Endodermal cell (in vitro differentiated cells): ENCODE measurements around the gene MTMR3. TPM values are rescaled to one million over a fixed set of nuclear protein-coding genes. Genes with fewer than 3 reads are reported as not detected.
A peak's percentile ranks its signal among the peaks of the same experiment; 100 is the strongest.

Experiments
- DNase-seq: peaks from one replicate; pipeline ENCODE4 v3.0.0-alpha.2; 2017
- H3K27ac ChIP-seq: 2 replicates; pipeline ENCODE4 v1.5.1; 2013; ENCODE audit warnings: mild to moderate bottlenecking, low read depth, low read length, moderate library complexity
- H3K27me3 ChIP-seq: 2 replicates; pipeline ENCODE4 v1.6.1; 2013; ENCODE audit warnings: mild to moderate bottlenecking, low read length, moderate library complexity; ENCODE audit not compliant: insufficient read depth, control insufficient read depth, poor library complexity, severe bottlenecking
- H3K36me3 ChIP-seq: 2 replicates; pipeline ENCODE4 v1.7.0; 2013; ENCODE audit warnings: mild to moderate bottlenecking, low read length, moderate library complexity; ENCODE audit not compliant: control insufficient read depth, insufficient read depth
- H3K4me1 ChIP-seq: one replicate; pipeline ENCODE4 v1.7.0; 2013; ENCODE audit warnings: low read length; ENCODE audit not compliant: control insufficient read depth, insufficient read depth
- H3K4me3 ChIP-seq: 2 replicates; pipeline ENCODE4 v1.5.1; 2013; ENCODE audit warnings: mild to moderate bottlenecking, low read length, moderate library complexity
- H3K9ac ChIP-seq: 2 replicates; pipeline ENCODE4 v1.6.1; 2013; ENCODE audit warnings: mild to moderate bottlenecking, low read length, moderate library complexity; ENCODE audit not compliant: poor library complexity, severe bottlenecking; ENCODE audit errors: extremely low read depth
- H3K9me3 ChIP-seq: 2 replicates; pipeline ENCODE4 v1.6.1; 2013; ENCODE audit warnings: mild to moderate bottlenecking, low read length, moderate library complexity; ENCODE audit not compliant: control insufficient read depth
- H3K27ac Mint-ChIP-seq: 2 replicates; pipeline ENCODE4 v1.8.0; 2020; ENCODE audit warnings: mixed read lengths
- H3K27me3 Mint-ChIP-seq: 2 replicates; pipeline ENCODE4 v1.8.0; 2021; ENCODE audit warnings: mild to moderate bottlenecking, mixed read lengths; ENCODE audit not compliant: insufficient read depth
- H3K36me3 Mint-ChIP-seq: 2 replicates; pipeline ENCODE4 v1.8.0; 2020; ENCODE audit warnings: low read depth, mixed read lengths
- H3K4me1 Mint-ChIP-seq: 2 replicates; pipeline ENCODE4 v1.8.0; 2020; ENCODE audit warnings: mixed read lengths
- H3K4me3 Mint-ChIP-seq: 2 replicates; pipeline ENCODE4 v1.8.0; 2020; ENCODE audit warnings: mild to moderate bottlenecking, moderate library complexity, mixed read lengths
- H3K9me3 Mint-ChIP-seq: 2 replicates; pipeline ENCODE4 v1.8.0; 2020; ENCODE audit warnings: mild to moderate bottlenecking, mixed read lengths
- CTCF ChIP-seq: fragments of 200-600 bp; sonication (generic); conservative IDR thresholded peaks from 2 replicates; pipeline ENCODE4 v1.5.0; 2021; ENCODE audit warnings: antibody characterized with exemption, mild to moderate bottlenecking
- WGBS, 2 experiments: methylation state at CpG; one replicate each; pipeline versions ENCODE4 v1.1.5 to v1.1.7; 2013; ENCODE audit warnings: missing lambda C conversion rate in 2 of 2, mixed read lengths in 1 of 2; ENCODE audit not compliant: insufficient coverage in 1 of 2, insufficient read length in 1 of 2; 5-methylcytosine and 5-hydroxymethylcytosine counted together
- total RNA-seq, 2 donors: library from RNA; stranded (reverse); fragmentation: NEBNext Ultra II Directional in 1 of 2; extraction: Animal tissue kit (Norgen Biotek cat#: 25700) in 1 of 2; gene quantifications; 2 replicates in 1 of 2; 3 replicates in 1 of 2; pipeline ENCODE4 v1.2.1, GENCODE V29; 2021

The MTMR3 gene
- total RNA-seq, 2 donors from 2014 or later: 30.9 to 41.3 TPM

GRCh38 chr22:30038219-30038618, 155.2 kb downstream of the MTMR3 start:
- H3K9me3 Mint-ChIP-seq: no peaks in the 10 kb centered on the region
- H3K4me3 Mint-ChIP-seq: no peak overlapping the region
- TF ChIP-seq CTCF: no peak
- Histone ChIP-seq H3K36me3 (no peaks in the 10 kb centered on the region), H3K4me1 (no peaks in the 10 kb centered on the region), H3K27me3 (no peaks in the 10 kb centered on the region), H3K9me3 (no peaks in the 10 kb centered on the region), H3K9ac (no peak overlapping the region), H3K4me3 (no peak overlapping the region), H3K27ac (no peak overlapping the region)
- 80 to 94% methylated on average over 3 of the region's 3 CpGs for WGBS, 2 experiments
- peaks cover 4% of the 10 kb centered on the region for H3K4me1 Mint-ChIP-seq
- no peaks in the 10 kb centered on the region for H3K27me3 Mint-ChIP-seq
- H3K27ac Mint-ChIP-seq: no peak overlapping the region
- DNase-seq: no peak
- no peaks in the 10 kb centered on the region for H3K36me3 Mint-ChIP-seq

- Histone ChIP-seq H3K9ac (no peak overlapping the region), H3K4me3 (no peak overlapping the region), H3K27ac (no peak overlapping the region), H3K27me3 (no peaks in the 10 kb centered on the region), H3K4me1 (no peaks in the 10 kb centered on the region), H3K9me3 (no peaks in the 10 kb centered on the region), H3K36me3 (no peaks in the 10 kb centered on the region)
- H3K27ac Mint-ChIP-seq: no peak overlapping the region
- H3K9me3 Mint-ChIP-seq: no peaks in the 10 kb centered on the region
- H3K36me3 Mint-ChIP-seq: no peaks in the 10 kb centered on the region
- no peaks in the 10 kb centered on the region for H3K27me3 Mint-ChIP-seq
- no peak overlapping the region for H3K4me3 Mint-ChIP-seq
- no peak for TF ChIP-seq CTCF
- DNase-seq: peak; percentile 43
- 93 to 100% methylated on average over 5 to 11 of the region's 11 CpGs for WGBS, 2 experiments
- peaks cover 4% of the 10 kb centered on the region for H3K4me1 Mint-ChIP-seq
These were observed 157.7 kb downstream of the MTMR3 start for GRCh38 chr22:30040499-30041260.

GRCh38 chr22:30041475-30041874, 158.5 kb downstream of the MTMR3 start:
- Mint-ChIP-seq H3K4me1 (peaks cover 4% of the 10 kb centered on the region), H3K27ac (no peak overlapping the region), H3K4me3 (no peak overlapping the region), H3K9me3 (no peaks in the 10 kb centered on the region), H3K36me3 (peaks cover 2% of the 10 kb centered on the region), H3K27me3 (no peaks in the 10 kb centered on the region)
- H3K27ac ChIP-seq: no peak overlapping the region
- H3K36me3 ChIP-seq: no peaks in the 10 kb centered on the region
- peak; percentile 28 for DNase-seq
- no peak overlapping the region for H3K4me3 ChIP-seq
- H3K9me3 ChIP-seq: no peaks in the 10 kb centered on the region
- no peak overlapping the region for H3K9ac ChIP-seq
- TF ChIP-seq CTCF: no peak
- no peaks in the 10 kb centered on the region for H3K4me1 ChIP-seq
- no peaks in the 10 kb centered on the region for H3K27me3 ChIP-seq
- 80 to 83% methylated on average over 2 of the region's 2 CpGs for WGBS, 2 experiments
